ENCODE results near the gene KBTBD12. TPM values are rescaled to one million over a fixed set of nuclear protein-coding genes. Genes with fewer than 3 reads are reported as not detected.

The KBTBD12 gene
- total RNA-seq, 3 donors from 2014 or later: 0.32 to 0.73 TPM; not detected in 1

- no peak overlapping the region for H3K27ac ChIP-seq
- DNase-seq (ENCODE audit: low spot score in 2 of 2): no peak
- no peak overlapping the region for H3K4me3 ChIP-seq
- no peaks in the 10 kb centered on the region for H3K9me3 ChIP-seq
- H3K27me3 ChIP-seq: no peaks in the 10 kb centered on the region
- intact Hi-C loops (cut with DNase I; ENCODE audit: low total_unique reads): no loop called here
- TF ChIP-seq POLR2A (IDR thresholded peaks at IDR 0.05): no peak
- TF ChIP-seq CTCF (IDR thresholded peaks at IDR 0.05): no peak
- TF ChIP-seq POLR2AphosphoS5 (IDR thresholded peaks at IDR 0.05): no peak
- no peaks in the 10 kb centered on the region for H3K4me1 ChIP-seq
- no peaks in the 10 kb centered on the region for H3K36me3 ChIP-seq
These were observed 118.1 kb downstream of the KBTBD12 start for GRCh38 chr3:128033102-128033501.

DNA sequence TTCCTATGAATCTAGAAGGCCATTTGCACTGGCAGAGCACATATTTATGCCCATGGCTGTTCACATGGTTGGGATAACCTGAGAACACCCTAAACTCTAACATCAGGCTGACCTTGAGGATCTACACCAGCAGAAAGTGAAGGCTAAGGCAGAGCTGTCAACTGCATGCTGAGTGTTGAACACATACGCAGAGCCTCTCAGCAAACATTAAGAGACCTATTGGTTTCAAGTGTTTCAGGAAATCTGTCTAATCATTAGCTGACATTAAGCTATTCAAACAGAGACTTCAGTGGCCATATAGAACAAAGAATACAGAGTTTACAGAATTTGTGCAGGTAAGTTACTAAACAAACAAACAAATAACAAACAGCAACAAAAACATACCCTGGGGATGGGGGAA lies 121.1 kb downstream of the KBTBD12 start:
- TF ChIP-seq POLR2AphosphoS5 (IDR thresholded peaks at IDR 0.05) (no peak), CTCF (IDR thresholded peaks at IDR 0.05) (no peak)
- Histone ChIP-seq H3K4me1 (no peaks in the 10 kb centered on the region), H3K36me3 (no peaks in the 10 kb centered on the region), H3K27ac (no peak overlapping the region), H3K9me3 (no peaks in the 10 kb centered on the region), H3K27me3 (no peaks in the 10 kb centered on the region), H3K4me3 (no peak overlapping the region)
- intact Hi-C loops (cut with DNase I; ENCODE audit: low total_unique reads): no loop called here
- no peak for DNase-seq (ENCODE audit: low spot score in 2 of 2)

Other genes with a start within 250 kb of the KBTBD12 start
- gene ABTB1, start 242.3 kb upstream of the KBTBD12 start, total RNA-seq: 10 to 100 TPM; 32.0 to 43.6 (median 40.2) TPM
- 10 to 100 TPM; 25.8 to 79.5 (median 30.2) TPM for gene MGLL, start 92.7 kb upstream of the KBTBD12 start, total RNA-seq
- gene SEC61A1, start 137.2 kb downstream of the KBTBD12 start, total RNA-seq: 100 to 1,000 TPM; 105 to 166 (median 142) TPM
- gene RUVBL1, start 208.6 kb downstream of the KBTBD12 start, total RNA-seq: 10 to 100 TPM; 17.8 to 50.5 (median 36.0) TPM
- 10 to 100 TPM; 13.9 to 28.2 (median 19.8) TPM for gene EEFSEC, start 238.2 kb downstream of the KBTBD12 start, total RNA-seq